Fibroblast of mammary gland (primary cell): ENCODE measurements around the gene LSR.
"Not testable (repeated sequence)": the region's sequence is repeated elsewhere in the genome, so short reads cannot be mapped to it uniquely, and the experiment has no call there.

Experiments used
- DNase-seq: peaks from one replicate; pipeline ENCODE4 v3.0.0-alpha.2; 2010; ENCODE audit warnings: low read depth
- H3K4me3 ChIP-seq: 2 replicates; pipeline ENCODE4 v1.5.1; 2011; ENCODE audit warnings: low read depth, mild to moderate bottlenecking, low read length, moderate library complexity; ENCODE audit not compliant: control insufficient read depth
- TF ChIP-seq, protein P1 (sequence below): conservative IDR thresholded peaks from 2 replicates; pipeline ENCODE4 v1.5.1; 2011; ENCODE audit warnings: low read depth, low read length, inconsistent platforms; ENCODE audit not compliant: control insufficient read depth, insufficient read depth

LSR gene

DNA sequence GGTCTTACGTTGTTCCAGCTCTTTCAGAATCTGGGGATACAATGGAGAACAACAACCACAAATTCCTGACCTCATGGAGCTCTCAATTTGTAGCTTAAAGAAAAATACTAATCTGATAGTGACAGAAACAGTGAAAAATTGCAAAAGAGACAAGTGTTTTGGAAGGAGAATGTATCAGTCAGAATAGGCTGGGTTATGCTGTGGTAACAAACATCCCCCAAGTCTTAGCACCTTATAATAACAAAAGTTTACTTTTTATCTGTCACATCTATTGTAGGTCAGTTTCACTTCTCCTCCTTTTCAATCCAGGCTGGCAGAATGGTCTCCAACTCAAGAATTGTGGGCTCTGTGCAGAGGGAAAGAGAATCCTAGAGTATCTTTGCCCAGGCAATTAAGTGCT lies 29.8 kb upstream of the LSR start:
- no peak for DNase-seq
- no peak overlapping the region for H3K4me3 ChIP-seq
- TF ChIP-seq, protein P1, sequence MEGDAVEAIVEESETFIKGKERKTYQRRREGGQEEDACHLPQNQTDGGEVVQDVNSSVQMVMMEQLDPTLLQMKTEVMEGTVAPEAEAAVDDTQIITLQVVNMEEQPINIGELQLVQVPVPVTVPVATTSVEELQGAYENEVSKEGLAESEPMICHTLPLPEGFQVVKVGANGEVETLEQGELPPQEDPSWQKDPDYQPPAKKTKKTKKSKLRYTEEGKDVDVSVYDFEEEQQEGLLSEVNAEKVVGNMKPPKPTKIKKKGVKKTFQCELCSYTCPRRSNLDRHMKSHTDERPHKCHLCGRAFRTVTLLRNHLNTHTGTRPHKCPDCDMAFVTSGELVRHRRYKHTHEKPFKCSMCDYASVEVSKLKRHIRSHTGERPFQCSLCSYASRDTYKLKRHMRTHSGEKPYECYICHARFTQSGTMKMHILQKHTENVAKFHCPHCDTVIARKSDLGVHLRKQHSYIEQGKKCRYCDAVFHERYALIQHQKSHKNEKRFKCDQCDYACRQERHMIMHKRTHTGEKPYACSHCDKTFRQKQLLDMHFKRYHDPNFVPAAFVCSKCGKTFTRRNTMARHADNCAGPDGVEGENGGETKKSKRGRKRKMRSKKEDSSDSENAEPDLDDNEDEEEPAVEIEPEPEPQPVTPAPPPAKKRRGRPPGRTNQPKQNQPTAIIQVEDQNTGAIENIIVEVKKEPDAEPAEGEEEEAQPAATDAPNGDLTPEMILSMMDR: no peak

DNA sequence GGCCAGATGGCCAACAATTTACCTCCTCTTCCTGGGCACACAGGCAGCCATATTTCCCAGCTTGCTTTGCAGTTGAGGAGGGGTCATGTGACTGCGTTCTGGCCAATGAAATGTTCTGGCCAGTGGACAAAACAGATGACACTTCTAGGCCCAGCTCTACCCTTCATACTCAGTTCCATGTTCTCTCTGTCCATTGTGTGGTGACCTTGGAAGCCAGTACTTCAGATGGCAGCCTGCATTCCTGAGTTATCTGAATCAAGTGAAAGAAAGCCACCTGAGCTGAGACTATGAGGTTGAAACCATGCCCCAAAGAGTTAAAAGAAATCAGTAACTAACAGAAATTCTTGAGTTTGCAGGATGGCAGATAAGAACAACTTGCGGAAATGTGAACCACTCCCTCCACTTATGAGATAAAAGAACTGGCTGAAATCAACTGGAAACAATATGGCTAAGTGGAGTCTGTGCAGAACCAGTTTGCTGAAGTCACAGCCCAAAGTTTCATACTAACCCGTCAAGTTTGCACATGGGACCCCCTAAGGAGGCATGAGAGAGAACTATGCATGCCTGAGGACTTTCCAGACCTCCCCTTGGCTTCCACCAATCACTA lies 28.4 kb upstream of the LSR start:
- TF ChIP-seq, protein P1: no peak
- H3K4me3 ChIP-seq: no peak overlapping the region
- no peak for DNase-seq

DNA sequence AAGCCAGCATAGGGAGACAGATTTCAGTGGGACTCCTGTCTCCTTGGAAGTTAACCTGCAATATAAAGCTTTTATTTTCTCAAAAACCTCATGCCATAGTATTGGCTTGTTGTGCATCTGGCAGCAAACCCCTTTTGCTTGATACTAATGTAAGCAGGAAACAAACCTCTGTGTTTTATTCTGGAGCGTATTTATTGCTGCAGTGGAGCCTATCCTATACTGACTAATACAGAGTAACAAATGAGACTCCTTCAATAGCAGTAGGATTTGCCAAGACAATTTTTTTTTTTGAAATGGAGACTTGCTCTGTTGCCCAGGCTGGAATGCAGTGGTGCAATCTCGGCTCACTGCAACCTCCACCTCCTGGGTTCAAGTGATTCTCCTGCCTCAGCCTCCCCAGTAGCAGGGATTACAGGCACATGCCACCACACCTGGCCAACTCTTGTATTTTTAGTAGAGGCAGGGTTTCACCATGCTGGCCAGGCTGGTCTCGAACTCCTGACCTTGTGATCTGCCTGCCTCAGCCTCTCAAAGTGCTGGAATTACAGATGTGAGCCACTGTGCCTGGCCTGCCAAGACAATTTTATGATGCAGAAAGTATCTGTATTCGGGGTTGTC lies 27.7 kb upstream of the LSR start:
- DNase-seq, H3K4me3 ChIP-seq: not testable (repeated sequence)

DNA sequence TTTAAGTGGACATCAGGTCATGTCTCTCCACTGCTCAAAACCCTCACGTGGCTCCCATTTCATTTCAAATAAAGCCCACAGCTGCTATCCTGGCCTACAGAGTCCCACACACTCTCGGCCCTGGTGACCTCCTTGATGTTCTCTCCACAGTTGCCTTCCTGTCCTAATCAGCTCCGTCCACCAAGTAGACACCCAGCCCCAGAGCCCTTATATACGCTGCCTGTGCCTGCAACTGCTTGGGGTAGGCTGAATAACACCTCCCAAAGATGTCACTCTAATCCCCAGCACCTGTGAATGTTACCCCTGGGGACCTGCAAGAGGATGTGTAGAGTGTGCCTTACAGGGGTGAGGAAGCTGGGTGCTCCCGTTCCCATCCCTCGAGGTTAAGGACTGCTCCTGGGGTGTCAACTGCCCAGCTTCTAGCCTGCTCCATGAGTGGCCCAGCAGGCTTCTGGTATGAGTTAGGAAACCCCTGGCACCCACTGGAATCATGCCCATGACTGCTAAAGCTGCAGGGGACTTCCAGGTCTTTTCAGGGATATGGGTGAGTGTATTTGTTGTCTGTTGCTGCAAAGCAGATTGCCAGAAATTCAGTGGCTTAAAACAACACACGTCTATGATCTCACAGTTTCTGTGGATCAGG lies 26.3 kb upstream of the LSR start:
- no peak overlapping the region for H3K4me3 ChIP-seq
- no peak for DNase-seq
- TF ChIP-seq, protein P1: no peak

DNA sequence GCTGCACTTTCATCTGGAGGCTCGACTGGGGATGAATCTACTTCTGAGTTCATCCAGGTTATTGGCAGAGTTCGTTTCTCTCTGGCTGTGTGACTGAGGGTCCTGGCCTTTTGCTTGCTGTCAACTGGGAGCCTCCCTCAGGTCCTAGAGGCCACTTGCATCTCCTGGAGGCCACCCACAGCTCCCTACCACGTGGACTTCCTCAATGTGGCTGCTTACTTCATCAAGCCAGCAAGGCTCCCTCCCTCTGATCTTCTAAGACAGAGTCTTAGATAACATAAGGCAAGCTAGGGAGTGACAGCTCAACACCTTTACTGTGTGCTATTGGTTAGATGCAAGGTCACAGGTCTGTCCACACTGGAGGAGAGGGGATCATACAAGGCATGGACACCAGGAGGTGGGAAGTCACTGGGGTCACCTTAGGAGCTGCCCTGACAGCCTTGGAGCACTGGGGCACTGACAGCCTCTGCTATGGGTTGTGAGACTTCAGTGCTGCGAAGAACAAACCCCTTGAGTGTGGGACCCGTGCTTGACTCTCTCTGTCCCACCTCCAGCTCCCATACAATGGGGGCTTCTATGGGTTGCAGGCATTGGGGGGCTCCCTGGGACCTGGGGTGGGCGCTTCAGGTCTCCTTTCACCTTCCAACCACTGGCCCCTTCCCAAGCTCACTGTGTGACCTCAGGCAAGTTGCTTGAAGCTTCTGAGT lies 25.6 kb upstream of the LSR start:
- TF ChIP-seq, protein P1: no peak
- no peak for DNase-seq
- H3K4me3 ChIP-seq: no peak overlapping the region

DNA sequence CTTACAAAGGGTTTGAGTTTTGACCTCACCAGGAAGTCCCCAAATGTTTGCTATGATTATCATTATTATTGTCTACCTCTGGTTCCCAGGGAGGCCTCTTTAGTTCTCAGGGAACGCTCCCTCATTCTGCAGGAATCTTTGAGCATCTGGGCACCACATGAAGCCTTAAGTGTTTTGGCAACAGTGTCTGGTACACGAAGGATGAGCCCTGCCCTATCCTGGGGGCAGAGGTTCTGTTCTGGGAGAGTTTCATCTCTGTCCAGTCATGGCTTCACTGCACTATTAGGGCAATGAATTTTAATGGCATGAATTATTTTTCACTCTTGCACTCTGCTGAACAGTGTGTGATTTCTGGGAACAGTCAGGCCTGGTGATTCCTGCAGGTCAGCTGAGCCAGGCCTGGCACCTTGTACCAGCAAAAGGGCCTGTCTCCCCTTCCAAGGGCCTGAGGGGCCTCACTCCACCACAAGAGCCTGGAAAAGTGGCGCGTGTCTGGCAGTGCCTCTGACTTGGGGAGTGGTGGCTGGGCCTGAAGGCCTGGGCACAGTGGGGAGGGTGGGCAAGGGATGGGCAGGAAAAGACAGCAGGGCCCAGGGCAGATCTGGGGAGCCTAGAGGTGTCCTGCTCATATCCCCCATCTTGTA lies 24.8 kb upstream of the LSR start:
- TF ChIP-seq, protein P1: no peak
- DNase-seq: peak; percentile 56
- H3K4me3 ChIP-seq: no peak overlapping the region
